Measurements from ENCODE around the gene TUBA1C.

GRCh38 chr12:49322367-49322707, 57.5 kb downstream of the TUBA1C start:
- no peak for TF ChIP-seq POLR2AphosphoS5 (IDR thresholded peaks at IDR 0.05; ENCODE audit: insufficient read depth in 1 of 2, low read depth in 1 of 2)
- TF ChIP-seq CTCF (IDR thresholded peaks at IDR 0.05): no peak
